Neural cell (in vitro differentiated cells): Measurements from ENCODE around the gene ABCA12.

Experiments
- CTCF ChIP-seq: fragments of 450-650 bp; IDR thresholded peaks from 2 replicates; pipeline ENCODE4 v1.5.1; 2014; ENCODE audit warnings: antibody characterized with exemption, mild to moderate bottlenecking, moderate library complexity; ENCODE audit not compliant: poor library complexity, severe bottlenecking
- EZH2 ChIP-seq: fragments of 200-600, 300-800 bp; shearing (Covaris generic), sonication (generic); IDR thresholded peaks from 2 replicates; pipeline ENCODE4 v1.6.1; 2014; ENCODE audit warnings: antibody characterized with exemption, low read length, borderline replicate concordance, mild to moderate bottlenecking; ENCODE audit not compliant: insufficient read depth, poor library complexity, severe bottlenecking
- POLR2AphosphoS5 ChIP-seq: IDR thresholded peaks from 2 replicates; pipeline ENCODE4 v1.6.1; 2012
- TAF1 ChIP-seq: IDR thresholded peaks from 2 replicates; pipeline ENCODE4 v1.6.1; 2012; ENCODE audit warnings: low read depth

- no peak for TF ChIP-seq POLR2AphosphoS5
- no peak for TF ChIP-seq EZH2
- TF ChIP-seq CTCF: no peak
- no peak for TF ChIP-seq TAF1
Observed at GRCh38 chr2:215110918-215111317, 27.5 kb downstream of the ABCA12 start.
